Stimulated activated CD4-positive, alpha-beta T cell treated with anti-CD3 and anti-CD28 coated beads, Interleukin-4, amount 100 ng/mL, for 24 hours (primary cell): ENCODE measurements around the gene SLC6A8.

Experiments used
- DNase-seq: peaks from one replicate; pipeline ENCODE4 v3.0.0-alpha.2; 2020

Gene SLC6A8

GRCh38 chrX:153648358-153649177 lies 39.2 kb upstream of the SLC6A8 start:
- no peak for DNase-seq

- peak; percentile 30 for DNase-seq
These were observed 38.4 kb upstream of the SLC6A8 start for GRCh38 chrX:153649178-153649914.

GRCh38 chrX:153649915-153650782 lies 37.6 kb upstream of the SLC6A8 start:
- no peak for DNase-seq

- no peak for DNase-seq
These were observed 36.8 kb upstream of the SLC6A8 start for GRCh38 chrX:153650959-153651358.

GRCh38 chrX:153651540-153652079 lies 36.1 kb upstream of the SLC6A8 start:
- DNase-seq = no peak

GRCh38 chrX:153653556-153653955 lies 34.2 kb upstream of the SLC6A8 start:
- DNase-seq = no peak

- no peak for DNase-seq
These were observed 30.6 kb upstream of the SLC6A8 start for GRCh38 chrX:153657161-153657560.

GRCh38 chrX:153659268-153659667 lies 28.5 kb upstream of the SLC6A8 start:
- DNase-seq = no peak

- peak; percentile 66 for DNase-seq
These were observed 25.5 kb upstream of the SLC6A8 start for GRCh38 chrX:153662266-153662665.

GRCh38 chrX:153665726-153666306 lies 21.9 kb upstream of the SLC6A8 start:
- DNase-seq = no peak

- no peak for DNase-seq
These were observed 20.3 kb upstream of the SLC6A8 start for GRCh38 chrX:153667281-153667955.

GRCh38 chrX:153667956-153668396 lies 19.8 kb upstream of the SLC6A8 start:
- DNase-seq = peak; percentile 81

GRCh38 chrX:153668423-153669173 lies 19.1 kb upstream of the SLC6A8 start:
- no peak for DNase-seq

- peak; percentile 40 for DNase-seq
These were observed 18.4 kb upstream of the SLC6A8 start for GRCh38 chrX:153669174-153669890.

GRCh38 chrX:153669901-153670731 lies 17.6 kb upstream of the SLC6A8 start:
- no peak for DNase-seq

GRCh38 chrX:153670748-153671588 lies 16.8 kb upstream of the SLC6A8 start:
- no peak for DNase-seq

- no peak for DNase-seq
These were observed 15.9 kb upstream of the SLC6A8 start for GRCh38 chrX:153671589-153672530.
